MM.1S (cell line): ENCODE measurements around the gene VPS33B.

Experiments used
- EZH2 ChIP-seq: fragments of 300-600 bp; sonication (generic); optimal IDR thresholded peaks from 2 replicates; pipeline ENCODE3; 2017; ENCODE audit warnings: low read depth, mild to moderate bottlenecking, antibody characterized with exemption, low read length, mixed read lengths
- TF ChIP-seq, protein P1 (sequence below): fragments of 300-600 bp; sonication (generic); IDR thresholded peaks from 2 replicates; pipeline ENCODE4 v1.5.1; 2016; ENCODE audit warnings: antibody characterized with exemption, low read length, mixed read lengths

DNA sequence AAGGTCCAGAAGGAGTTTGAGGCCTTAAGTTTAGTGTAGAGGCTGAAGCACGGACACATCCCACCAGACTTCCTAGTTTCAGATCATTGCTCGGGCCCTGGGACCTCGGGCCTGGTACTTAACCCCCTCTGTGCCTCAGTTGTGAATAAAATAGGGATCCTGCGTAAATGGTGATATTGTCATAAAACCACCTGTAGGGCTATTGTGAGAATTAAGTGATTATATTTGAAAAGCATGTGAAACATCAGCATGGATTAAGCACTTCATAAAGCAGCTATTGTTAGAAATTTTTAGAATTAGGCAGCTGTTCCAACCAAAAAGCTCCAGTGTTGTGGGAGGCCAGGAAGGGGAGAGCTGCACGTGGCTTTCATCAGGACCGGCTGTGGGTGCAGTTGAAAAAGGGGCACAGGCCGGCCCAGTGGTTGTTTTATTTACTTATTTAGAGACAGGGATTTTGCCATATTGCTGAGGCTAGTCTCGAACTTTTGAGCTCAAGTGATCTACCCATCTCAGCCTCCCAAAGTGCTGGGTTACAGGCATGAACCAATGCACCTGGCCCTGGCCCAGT is 63.3 kb downstream of the VPS33B start:
- TF ChIP-seq, protein P1, sequence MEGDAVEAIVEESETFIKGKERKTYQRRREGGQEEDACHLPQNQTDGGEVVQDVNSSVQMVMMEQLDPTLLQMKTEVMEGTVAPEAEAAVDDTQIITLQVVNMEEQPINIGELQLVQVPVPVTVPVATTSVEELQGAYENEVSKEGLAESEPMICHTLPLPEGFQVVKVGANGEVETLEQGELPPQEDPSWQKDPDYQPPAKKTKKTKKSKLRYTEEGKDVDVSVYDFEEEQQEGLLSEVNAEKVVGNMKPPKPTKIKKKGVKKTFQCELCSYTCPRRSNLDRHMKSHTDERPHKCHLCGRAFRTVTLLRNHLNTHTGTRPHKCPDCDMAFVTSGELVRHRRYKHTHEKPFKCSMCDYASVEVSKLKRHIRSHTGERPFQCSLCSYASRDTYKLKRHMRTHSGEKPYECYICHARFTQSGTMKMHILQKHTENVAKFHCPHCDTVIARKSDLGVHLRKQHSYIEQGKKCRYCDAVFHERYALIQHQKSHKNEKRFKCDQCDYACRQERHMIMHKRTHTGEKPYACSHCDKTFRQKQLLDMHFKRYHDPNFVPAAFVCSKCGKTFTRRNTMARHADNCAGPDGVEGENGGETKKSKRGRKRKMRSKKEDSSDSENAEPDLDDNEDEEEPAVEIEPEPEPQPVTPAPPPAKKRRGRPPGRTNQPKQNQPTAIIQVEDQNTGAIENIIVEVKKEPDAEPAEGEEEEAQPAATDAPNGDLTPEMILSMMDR: no peak
- TF ChIP-seq EZH2: no peak
